ENCODE measurements around the gene PARVB. TPM values are rescaled to one million over a fixed set of nuclear protein-coding genes. Genes with fewer than 3 reads are reported as not detected.

Gene PARVB
- total and polyA plus RNA-seq, 4 experiments from 2014 or later, result 3.4 to 17.0 (median 9.8) TPM

DNA sequence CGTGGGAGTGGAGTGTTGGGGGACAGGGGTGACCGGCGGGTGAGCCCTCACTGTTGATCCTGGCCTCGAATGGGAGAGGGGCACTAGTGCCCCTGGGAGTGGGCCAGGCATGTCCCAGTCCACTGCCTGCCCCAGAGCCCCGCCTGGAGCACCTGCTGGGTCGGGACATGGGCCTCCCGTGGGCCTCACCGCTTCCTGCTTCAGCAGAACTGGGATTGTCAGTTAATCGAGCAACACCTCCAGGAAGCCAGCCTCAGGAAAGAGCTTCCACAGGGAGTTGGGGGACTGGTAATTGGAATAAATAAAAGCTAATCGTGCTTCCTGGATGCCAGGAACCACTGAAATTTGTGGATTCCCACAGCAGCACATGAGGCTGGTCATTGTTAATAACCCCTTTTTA, 43.8 kb downstream of the PARVB start:
- Histone ChIP-seq H3K27ac (ENCODE audit: low read depth, low read length) (no peak overlapping the region), H3K27me3 (ENCODE audit: insufficient read depth, low read length) (no peaks in the 10 kb centered on the region), H3K4me1 (ENCODE audit: insufficient read depth, low read length) (no peaks in the 10 kb centered on the region), H3K4me3 (ENCODE audit: low read length in 2 of 2) (no peak overlapping the region), H3K36me3 (ENCODE audit: insufficient read depth, low read length) (no peaks in the 10 kb centered on the region), H3K9me3 (ENCODE audit: control insufficient read depth in 1 of 2, low read length in 2 of 2) (no peaks in the 10 kb centered on the region)
- Mint-ChIP-seq H3K9me3 (no peaks in the 10 kb centered on the region), H3K27me3 (no peaks in the 10 kb centered on the region), H3K36me3 (no peaks in the 10 kb centered on the region), H3K4me3 (no peak overlapping the region), H3K27ac (no peak overlapping the region), H3K4me1 (peaks cover 1 to 14% (median 8%) of the 10 kb centered on the region in 4 donors)
- intact Hi-C loops (cut with micrococcal nuclease), result no loop called here
- DNase-seq, result no peak
- ChIA-PET POLR2A (ENCODE audit: partially characterized antibody) (interaction anchor here (0.5 kb wide), 1 partner anchor 239 kb away, joined by 5 read pairs; no protein-coding TSS in a partner anchor), CTCF (ENCODE audit: partially characterized antibody) (interaction anchor here (2.2 kb wide), 1 partner anchor 13 kb away, joined by 7 read pairs; no protein-coding TSS in a partner anchor)

DNA sequence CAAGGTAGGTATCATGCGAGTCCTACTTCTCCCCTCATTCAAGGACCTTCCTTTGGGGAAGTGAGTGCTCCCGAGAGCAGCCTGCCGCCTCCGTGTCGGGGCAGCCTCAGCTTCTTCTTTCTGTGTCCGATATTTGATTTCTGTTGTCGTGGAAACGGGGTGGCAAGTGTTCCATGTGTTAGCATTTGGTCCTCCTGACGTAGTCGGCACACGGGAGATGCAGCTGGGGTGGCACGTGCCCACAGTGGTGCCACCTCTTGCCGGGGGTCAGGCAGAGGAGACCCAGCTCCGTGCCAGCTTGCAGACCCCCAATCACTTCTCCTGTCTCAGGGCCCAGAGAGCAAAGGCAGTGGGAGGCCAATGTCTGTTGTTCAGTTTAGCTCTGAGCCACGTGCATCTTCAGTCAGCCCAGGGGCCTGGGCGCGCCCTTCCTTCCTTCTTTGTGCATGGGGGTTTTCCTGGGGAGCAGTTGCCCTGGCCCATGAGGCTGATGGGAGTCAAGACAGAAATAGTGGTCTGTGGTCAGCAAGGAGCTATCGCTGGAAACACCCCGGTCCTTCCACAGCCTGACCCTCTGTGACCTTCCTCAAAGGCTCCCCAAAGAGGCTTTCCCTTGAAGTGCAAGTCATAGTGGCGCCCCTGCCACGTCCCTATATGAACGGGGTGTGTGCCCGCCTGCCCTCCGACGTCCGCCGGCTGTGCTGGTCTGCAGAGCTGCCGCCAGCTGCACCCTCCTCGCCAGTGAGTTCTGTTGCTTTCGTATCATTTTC, 44.5 kb downstream of the PARVB start:
- H3K27ac ChIP-seq (ENCODE audit: low read depth, low read length), result no peak overlapping the region
- Mint-ChIP-seq H3K27ac (peak overlapping the region in 1 of 7 donors; percentile 38), H3K36me3 (no peaks in the 10 kb centered on the region), H3K9me3 (no peaks in the 10 kb centered on the region), H3K4me3 (peak overlapping the region in 1 of 8 donors; percentile 8), H3K27me3 (no peaks in the 10 kb centered on the region), H3K4me1 (peaks cover 1 to 14% (median 8%) of the 10 kb centered on the region in 4 donors)
- H3K9me3 ChIP-seq (ENCODE audit: control insufficient read depth in 1 of 2, low read length in 2 of 2), result no peaks in the 10 kb centered on the region
- ChIA-PET POLR2A (ENCODE audit: partially characterized antibody) (interaction anchor here (0.5 kb wide), 1 partner anchor 238 kb away, joined by 5 read pairs; no protein-coding TSS in a partner anchor), CTCF (ENCODE audit: partially characterized antibody) (interaction anchor here (1.3 to 2.2 kb wide), 2 partner anchors 13 to 186 kb away, joined by 3 to 7 read pairs; no protein-coding TSS in a partner anchor)
- H3K27me3 ChIP-seq (ENCODE audit: insufficient read depth, low read length), result no peaks in the 10 kb centered on the region
- intact Hi-C loops (cut with micrococcal nuclease), result no loop called here
- H3K4me3 ChIP-seq (ENCODE audit: low read length in 2 of 2), result no peak overlapping the region
- H3K4me1 ChIP-seq (ENCODE audit: insufficient read depth, low read length), result no peaks in the 10 kb centered on the region
- H3K36me3 ChIP-seq (ENCODE audit: insufficient read depth, low read length), result no peaks in the 10 kb centered on the region
- no peak for DNase-seq

DNA sequence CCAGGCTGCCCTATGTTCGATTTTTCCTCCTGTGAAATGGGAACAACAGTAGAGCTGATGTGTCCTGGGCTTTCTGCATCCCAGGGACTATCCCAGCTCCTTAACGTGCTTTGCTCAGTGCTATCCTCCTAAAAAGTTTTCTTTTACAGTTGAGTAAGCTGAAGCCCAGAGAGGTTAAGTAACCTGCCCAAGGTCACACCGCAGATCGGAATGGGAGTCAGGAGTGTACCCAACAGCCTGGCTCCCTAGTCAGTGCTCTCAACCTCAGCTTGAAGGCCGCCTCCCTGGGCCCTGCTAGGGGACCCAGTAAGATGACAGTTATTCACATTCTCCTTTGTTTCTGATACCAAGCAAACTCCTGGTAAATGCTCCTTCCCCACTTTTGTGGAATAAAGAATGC, 45.9 kb downstream of the PARVB start:
- no peaks in the 10 kb centered on the region for H3K9me3 Mint-ChIP-seq
- ChIA-PET CTCF (ENCODE audit: partially characterized antibody) (interaction anchor here (1.1 to 1.3 kb wide), 2 partner anchors 11 to 187 kb away, joined by 3 read pairs; no protein-coding TSS in a partner anchor), POLR2A (ENCODE audit: partially characterized antibody) (no interaction called here)
- H3K27ac Mint-ChIP-seq, result peak overlapping the region in 3 of 7 donors; percentile 9 to 68 (median 41)
- intact Hi-C loops (cut with micrococcal nuclease), result no loop called here
- peaks cover 1 to 14% (median 8%) of the 10 kb centered on the region in 4 donors for H3K4me1 Mint-ChIP-seq
- Histone ChIP-seq H3K4me3 (ENCODE audit: low read length in 2 of 2) (no peak overlapping the region), H3K36me3 (ENCODE audit: insufficient read depth, low read length) (no peaks in the 10 kb centered on the region), H3K9me3 (ENCODE audit: control insufficient read depth in 1 of 2, low read length in 2 of 2) (no peaks in the 10 kb centered on the region), H3K4me1 (ENCODE audit: insufficient read depth, low read length) (no peaks in the 10 kb centered on the region), H3K27ac (ENCODE audit: low read depth, low read length) (no peak overlapping the region), H3K27me3 (ENCODE audit: insufficient read depth, low read length) (no peaks in the 10 kb centered on the region)
- DNase-seq, result no peak
- H3K27me3 Mint-ChIP-seq, result no peaks in the 10 kb centered on the region
- no peaks in the 10 kb centered on the region for H3K36me3 Mint-ChIP-seq
- H3K4me3 Mint-ChIP-seq, result no peak overlapping the region

DNA sequence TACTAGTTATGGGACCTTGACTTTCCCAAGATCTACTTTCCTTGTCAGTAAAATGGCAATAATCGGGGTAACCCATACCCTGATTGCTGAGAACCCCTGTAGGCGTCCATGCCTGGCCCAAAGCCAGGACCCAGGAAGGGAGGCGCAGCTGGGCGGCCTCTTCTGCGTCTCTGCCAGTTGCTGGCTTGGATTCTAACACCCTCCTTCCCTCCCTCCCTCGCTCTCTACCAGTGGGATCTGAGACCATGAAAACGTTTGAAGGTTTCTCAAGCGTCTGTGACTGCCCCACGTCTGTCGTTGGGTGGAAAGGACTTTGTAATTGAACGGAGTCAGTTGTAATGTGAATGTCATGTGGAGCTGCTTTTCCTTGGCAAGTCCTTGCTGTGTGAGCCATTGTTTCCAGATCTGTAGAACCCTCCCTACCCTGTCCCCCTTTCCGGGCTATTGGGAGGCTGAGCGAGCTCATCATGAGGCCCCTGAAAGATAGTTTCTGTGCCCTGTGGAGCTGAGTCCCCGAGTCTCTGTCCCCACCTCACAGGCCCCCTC, 47.8 kb downstream of the PARVB start:
- intact Hi-C loops (cut with micrococcal nuclease), result no loop called here
- POLR2A ChIA-PET (ENCODE audit: partially characterized antibody), result no interaction called here
- Histone ChIP-seq H3K4me3 (ENCODE audit: low read length in 2 of 2) (no peak overlapping the region), H3K9me3 (ENCODE audit: control insufficient read depth in 1 of 2, low read length in 2 of 2) (no peaks in the 10 kb centered on the region), H3K4me1 (ENCODE audit: insufficient read depth, low read length) (no peaks in the 10 kb centered on the region), H3K27ac (ENCODE audit: low read depth, low read length) (no peak overlapping the region), H3K36me3 (ENCODE audit: insufficient read depth, low read length) (no peaks in the 10 kb centered on the region), H3K27me3 (ENCODE audit: insufficient read depth, low read length) (no peaks in the 10 kb centered on the region)
- no peaks in the 10 kb centered on the region for H3K36me3 Mint-ChIP-seq
- H3K9me3 Mint-ChIP-seq, result no peaks in the 10 kb centered on the region
- peaks cover 1 to 13% (median 8%) of the 10 kb centered on the region in 4 donors for H3K4me1 Mint-ChIP-seq
- no peaks in the 10 kb centered on the region for H3K27me3 Mint-ChIP-seq
- H3K4me3 Mint-ChIP-seq, result no peak overlapping the region
- CTCF ChIA-PET (ENCODE audit: partially characterized antibody), result interaction anchor here (1.7 kb wide), 1 partner anchor 10 kb away, joined by 10 read pairs; no protein-coding TSS in a partner anchor
- H3K27ac Mint-ChIP-seq, result peak overlapping the region in 1 of 7 donors; percentile 19
- no peak for DNase-seq

DNA sequence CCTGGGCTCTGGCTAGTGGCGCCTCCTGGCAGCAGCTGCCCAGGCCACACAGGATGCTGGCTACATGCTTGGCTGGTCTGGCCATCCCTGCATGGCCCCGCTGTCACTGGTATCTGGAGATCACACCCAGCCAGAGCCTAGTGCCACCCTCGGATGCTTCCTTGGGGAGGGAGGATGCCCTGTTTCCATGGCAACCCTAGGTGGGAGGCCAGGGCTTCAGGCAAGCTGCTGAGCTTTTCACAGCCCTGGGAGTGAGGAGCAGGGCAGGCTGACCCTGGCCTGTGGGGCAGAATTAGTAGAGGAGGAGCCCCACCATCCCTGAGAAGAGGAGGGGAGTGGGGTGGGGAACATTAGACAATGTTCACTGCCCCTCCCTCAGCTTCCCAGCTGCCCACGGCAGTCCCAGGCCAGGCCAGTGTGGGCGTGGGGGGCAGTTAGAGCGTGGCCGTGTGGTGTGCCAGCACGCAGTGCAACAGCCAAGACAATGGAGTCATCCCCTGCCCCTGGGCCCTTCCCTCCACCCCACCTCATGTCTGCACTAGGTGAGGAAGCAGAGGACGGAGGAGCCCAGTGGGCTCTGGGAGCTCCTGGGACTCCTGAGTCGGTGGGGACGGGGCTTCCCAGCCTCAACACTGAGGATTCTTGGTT, 50.4 kb downstream of the PARVB start:
- POLR2A ChIA-PET (ENCODE audit: partially characterized antibody), result no interaction called here
- intact Hi-C loops (cut with micrococcal nuclease), result no loop called here
- CTCF ChIA-PET (ENCODE audit: partially characterized antibody), result interaction anchor here (1.6 kb wide), 1 partner anchor 9 kb away, joined by 4 read pairs; no protein-coding TSS in a partner anchor
- no peaks in the 10 kb centered on the region for H3K27me3 Mint-ChIP-seq
- Histone ChIP-seq H3K4me3 (ENCODE audit: low read length in 2 of 2) (no peak overlapping the region), H3K4me1 (ENCODE audit: insufficient read depth, low read length) (no peaks in the 10 kb centered on the region), H3K27me3 (ENCODE audit: insufficient read depth, low read length) (no peaks in the 10 kb centered on the region), H3K9me3 (ENCODE audit: control insufficient read depth in 1 of 2, low read length in 2 of 2) (no peaks in the 10 kb centered on the region), H3K27ac (ENCODE audit: low read depth, low read length) (no peak overlapping the region), H3K36me3 (ENCODE audit: insufficient read depth, low read length) (no peaks in the 10 kb centered on the region)
- no peaks in the 10 kb centered on the region for H3K4me1 Mint-ChIP-seq
- DNase-seq, result no peak
- no peaks in the 10 kb centered on the region for H3K9me3 Mint-ChIP-seq
- H3K4me3 Mint-ChIP-seq, result no peak overlapping the region
- H3K36me3 Mint-ChIP-seq, result no peaks in the 10 kb centered on the region
- no peak overlapping the region for H3K27ac Mint-ChIP-seq

DNA sequence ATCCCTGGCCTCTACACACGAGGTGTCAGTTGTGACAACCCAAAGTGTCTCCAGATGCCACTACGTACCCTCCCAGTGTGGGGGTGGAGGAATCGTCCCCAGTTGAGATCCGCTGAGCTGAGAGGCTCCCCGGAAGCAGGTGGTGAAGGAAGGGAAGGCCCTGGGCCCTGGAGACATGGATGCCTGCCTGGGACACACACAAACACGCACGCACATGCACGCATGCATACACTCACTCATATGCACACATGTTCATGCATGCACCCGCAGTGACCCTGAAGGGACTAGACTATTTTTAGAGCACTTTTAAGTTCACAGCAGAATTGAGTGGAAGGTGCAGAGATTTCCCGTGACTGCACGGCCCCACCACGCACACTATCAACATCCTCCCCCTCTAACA, 50.9 kb downstream of the PARVB start:
- H3K4me1 ChIP-seq (ENCODE audit: insufficient read depth, low read length), result no peaks in the 10 kb centered on the region
- H3K27me3 Mint-ChIP-seq, result no peaks in the 10 kb centered on the region
- H3K27me3 ChIP-seq (ENCODE audit: insufficient read depth, low read length), result no peaks in the 10 kb centered on the region
- H3K4me3 ChIP-seq (ENCODE audit: low read length in 2 of 2), result no peak overlapping the region
- POLR2A ChIA-PET (ENCODE audit: partially characterized antibody), result no interaction called here
- H3K9me3 ChIP-seq (ENCODE audit: control insufficient read depth in 1 of 2, low read length in 2 of 2), result no peaks in the 10 kb centered on the region
- H3K4me3 Mint-ChIP-seq, result no peak overlapping the region
- CTCF ChIA-PET (ENCODE audit: partially characterized antibody), result interaction anchor here (1.6 kb wide), 1 partner anchor 8 kb away, joined by 4 read pairs; no protein-coding TSS in a partner anchor
- intact Hi-C loops (cut with micrococcal nuclease), result no loop called here
- H3K4me1 Mint-ChIP-seq, result no peaks in the 10 kb centered on the region
- DNase-seq, result no peak
- no peaks in the 10 kb centered on the region for H3K36me3 Mint-ChIP-seq
- H3K27ac Mint-ChIP-seq, result no peak overlapping the region
- H3K9me3 Mint-ChIP-seq, result no peaks in the 10 kb centered on the region
- no peaks in the 10 kb centered on the region for H3K36me3 ChIP-seq (ENCODE audit: insufficient read depth, low read length)
- no peak overlapping the region for H3K27ac ChIP-seq (ENCODE audit: low read depth, low read length)

DNA sequence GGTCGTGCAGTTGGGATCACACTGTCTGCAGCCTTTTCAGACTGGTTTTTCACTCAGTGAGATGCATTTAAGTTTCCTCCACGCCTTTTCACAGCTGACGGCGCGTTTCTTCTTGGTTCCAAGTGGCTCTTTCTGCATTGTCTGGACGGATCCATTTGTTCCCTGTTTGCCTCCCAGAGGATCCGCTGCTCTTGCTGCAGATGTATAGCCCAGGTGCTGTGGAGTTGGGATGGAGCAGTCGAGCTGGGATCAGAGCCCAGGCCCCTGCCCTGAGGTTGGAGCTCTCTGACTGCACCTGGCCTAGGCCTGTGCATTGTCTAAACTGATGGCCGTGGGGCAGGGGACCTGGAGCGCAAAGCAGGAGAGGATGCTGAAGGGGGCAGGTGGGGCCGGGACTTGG, 51.6 kb downstream of the PARVB start:
- Mint-ChIP-seq H3K27ac (no peak overlapping the region), H3K27me3 (no peaks in the 10 kb centered on the region), H3K4me3 (no peak overlapping the region), H3K9me3 (no peaks in the 10 kb centered on the region), H3K36me3 (no peaks in the 10 kb centered on the region), H3K4me1 (no peaks in the 10 kb centered on the region)
- Histone ChIP-seq H3K9me3 (ENCODE audit: control insufficient read depth in 1 of 2, low read length in 2 of 2) (no peaks in the 10 kb centered on the region), H3K27ac (ENCODE audit: low read depth, low read length) (no peak overlapping the region), H3K36me3 (ENCODE audit: insufficient read depth, low read length) (no peaks in the 10 kb centered on the region), H3K4me1 (ENCODE audit: insufficient read depth, low read length) (no peaks in the 10 kb centered on the region), H3K27me3 (ENCODE audit: insufficient read depth, low read length) (no peaks in the 10 kb centered on the region), H3K4me3 (ENCODE audit: low read length in 2 of 2) (no peak overlapping the region)
- intact Hi-C loops (cut with micrococcal nuclease), result no loop called here
- CTCF ChIA-PET (ENCODE audit: partially characterized antibody), result no interaction called here
- no peak for DNase-seq
- POLR2A ChIA-PET (ENCODE audit: partially characterized antibody), result no interaction called here

Data from CD4-positive, alpha-beta memory T cell (primary cell).